Measurements from ENCODE around the gene MBP.
"Not testable (repeated sequence)": the region's sequence is repeated elsewhere in the genome, so short reads cannot be mapped to it uniquely, and the experiment has no call there.

The MBP gene

DNA sequence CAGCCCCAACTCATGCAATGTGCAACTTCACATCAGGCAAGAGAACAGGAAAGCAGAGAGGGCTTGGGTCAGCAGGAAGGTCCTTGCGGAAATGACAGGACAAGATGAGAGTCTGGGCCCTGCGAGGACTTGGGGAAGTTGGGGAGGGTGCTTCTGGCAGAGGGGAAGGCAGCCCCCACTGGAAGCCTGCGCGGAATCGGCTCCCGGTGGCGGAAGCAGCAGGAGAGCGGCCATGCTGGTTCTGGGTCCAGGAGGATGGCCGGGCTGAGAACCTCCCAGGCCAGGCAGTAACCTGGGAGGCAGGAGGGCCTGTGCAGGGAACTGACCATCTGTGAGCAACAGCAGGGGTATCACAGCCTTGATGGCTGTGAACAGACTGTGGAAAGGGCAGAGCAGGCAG is 112.9 kb downstream of the MBP start:
- Mint-ChIP-seq H3K4me3 (no peak overlapping the region), H3K9me3 (no peaks in the 10 kb centered on the region), H3K4me1 (peaks cover 32% of the 10 kb centered on the region), H3K27me3 (no peaks in the 10 kb centered on the region), H3K27ac (peak overlapping the region; percentile 41), H3K36me3 (peaks cover 9% of the 10 kb centered on the region)

DNA sequence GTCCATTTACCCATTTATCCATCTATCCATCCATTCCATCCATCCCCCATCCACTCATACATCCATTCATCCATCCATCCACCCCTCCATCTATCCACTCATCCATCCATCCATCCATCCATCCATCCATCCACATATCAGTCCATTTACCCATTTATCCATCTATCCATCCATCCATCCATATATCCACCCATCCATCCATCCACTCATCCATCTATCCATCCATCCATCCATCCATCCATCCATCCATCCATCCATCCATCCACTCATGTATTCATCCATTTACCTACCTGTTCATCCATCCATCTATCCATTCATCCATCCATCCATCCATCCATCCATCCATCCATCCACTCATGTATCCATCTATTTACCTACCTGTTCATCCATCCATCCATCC is 113.9 kb downstream of the MBP start:
- not testable (repeated sequence) for H3K27me3 Mint-ChIP-seq, H3K36me3 Mint-ChIP-seq, H3K4me3 Mint-ChIP-seq, H3K9me3 Mint-ChIP-seq
- peak overlapping the region; percentile 69 for H3K27ac Mint-ChIP-seq
- peaks cover 27% of the 10 kb centered on the region for H3K4me1 Mint-ChIP-seq

DNA sequence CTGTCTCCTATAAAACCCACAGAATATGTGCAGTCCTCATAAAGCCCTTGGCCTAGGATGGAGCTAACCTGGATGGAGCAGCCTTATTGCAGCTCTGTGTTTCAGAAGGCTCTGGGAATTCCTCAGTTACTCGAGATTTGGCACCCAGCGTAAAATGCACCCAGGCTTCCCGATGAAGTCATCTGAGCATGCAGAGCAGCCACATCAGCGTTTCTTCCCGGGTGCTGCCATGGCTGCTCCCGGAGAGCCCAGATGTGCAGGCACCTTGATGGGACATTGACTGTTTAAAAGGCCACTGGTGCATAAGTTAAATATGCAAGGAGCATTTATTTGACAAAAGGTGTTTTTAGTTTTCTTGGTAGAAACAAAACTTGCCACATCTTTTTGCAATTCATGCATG is 115.2 kb downstream of the MBP start:
- Mint-ChIP-seq H3K4me3 (no peak overlapping the region), H3K36me3 (peaks cover 11% of the 10 kb centered on the region), H3K9me3 (no peaks in the 10 kb centered on the region), H3K27ac (no peak overlapping the region), H3K27me3 (no peaks in the 10 kb centered on the region), H3K4me1 (peaks cover 26% of the 10 kb centered on the region)

DNA sequence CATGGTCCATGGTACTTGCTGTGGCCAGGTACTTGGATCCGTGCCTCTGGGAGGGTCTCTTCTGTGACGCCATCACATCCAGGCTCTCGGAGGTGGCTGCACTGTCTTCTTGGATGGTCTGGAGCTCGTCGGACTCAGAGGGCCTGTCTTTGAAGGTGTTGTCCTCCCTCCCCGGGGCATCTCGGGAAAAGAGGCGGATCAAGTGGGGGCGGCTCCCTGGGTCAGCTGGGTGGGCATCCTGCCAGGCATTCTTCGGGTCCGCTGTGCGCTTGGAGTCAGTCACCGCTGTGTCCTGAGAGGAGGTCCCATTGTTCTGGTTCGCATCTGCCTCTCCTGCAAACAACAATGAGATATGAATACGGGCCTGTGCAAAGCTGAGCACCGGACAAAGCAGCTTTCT is 115.6 kb downstream of the MBP start:
- Mint-ChIP-seq H3K4me3 (no peak overlapping the region), H3K27me3 (no peaks in the 10 kb centered on the region), H3K27ac (no peak overlapping the region), H3K9me3 (no peaks in the 10 kb centered on the region), H3K4me1 (peaks cover 26% of the 10 kb centered on the region), H3K36me3 (peaks cover 11% of the 10 kb centered on the region)

DNA sequence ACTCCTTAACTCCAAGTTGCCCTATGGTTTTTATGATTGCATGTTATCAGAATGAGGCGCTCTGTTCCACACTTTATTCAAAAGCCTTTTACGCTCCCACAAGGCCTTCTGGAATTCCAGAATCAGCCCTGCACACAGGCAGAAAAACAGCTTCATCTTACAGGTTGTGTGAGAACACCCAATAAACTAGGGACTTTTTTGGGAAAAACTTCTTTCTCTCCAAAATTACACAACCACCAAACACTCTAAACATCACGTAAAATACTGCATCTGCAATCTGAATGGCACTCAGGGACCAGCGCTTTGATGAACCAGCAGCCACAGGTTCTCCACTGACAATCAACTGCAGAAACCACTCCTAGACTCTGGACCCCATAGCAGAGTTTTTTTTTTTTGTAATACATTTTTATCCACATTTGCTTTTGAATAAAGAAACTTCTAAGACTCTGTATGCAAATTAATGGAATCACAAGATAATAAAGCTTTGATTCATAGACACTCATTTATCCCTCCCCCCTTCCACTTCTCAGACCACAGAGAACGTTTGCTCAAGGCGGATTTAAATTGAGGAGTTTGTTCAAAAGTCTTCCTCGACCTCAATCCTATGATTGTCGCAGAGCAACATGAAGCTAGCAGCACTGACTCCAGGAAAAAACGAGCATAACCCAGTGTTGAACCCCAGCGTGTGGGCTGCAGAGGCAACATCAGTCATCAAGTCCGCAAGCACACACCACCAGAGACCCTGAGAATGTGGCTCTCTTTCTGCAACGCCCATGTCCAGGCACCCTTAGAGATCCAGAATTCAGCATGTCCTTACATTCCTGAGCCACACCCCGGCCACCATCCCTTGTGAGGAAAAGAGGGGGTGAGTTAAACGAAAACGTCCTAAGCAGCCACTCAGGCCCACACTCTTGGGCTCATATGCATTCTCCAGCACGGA is 116.5 kb downstream of the MBP start:
- Mint-ChIP-seq H3K4me1 (peaks cover 26% of the 10 kb centered on the region), H3K27ac (peak overlapping the region; percentile 19), H3K4me3 (no peak overlapping the region), H3K27me3 (no peaks in the 10 kb centered on the region), H3K36me3 (peaks cover 11% of the 10 kb centered on the region), H3K9me3 (no peaks in the 10 kb centered on the region)

DNA sequence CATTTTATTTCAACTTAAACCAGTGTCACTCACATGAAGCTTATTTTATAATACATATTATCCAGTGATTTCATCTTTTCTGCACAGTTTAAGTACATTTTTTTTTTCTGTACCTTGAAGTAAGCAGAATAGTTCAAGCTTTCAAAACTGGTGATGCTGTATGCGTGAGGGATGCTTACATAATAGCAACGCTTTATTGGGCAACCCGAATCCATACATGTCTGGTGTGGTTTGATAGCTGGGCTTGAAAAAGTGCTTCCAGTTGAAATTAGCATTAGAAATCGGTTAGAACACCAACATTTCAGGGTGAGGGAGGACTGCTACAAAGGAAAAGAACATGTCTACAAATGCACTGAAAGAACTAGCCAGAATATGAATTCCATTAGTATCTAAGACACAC is 117.4 kb downstream of the MBP start:
- H3K4me3 Mint-ChIP-seq, result no peak overlapping the region
- H3K4me1 Mint-ChIP-seq, result peaks cover 26% of the 10 kb centered on the region
- no peaks in the 10 kb centered on the region for H3K27me3 Mint-ChIP-seq
- H3K27ac Mint-ChIP-seq, result no peak overlapping the region
- H3K36me3 Mint-ChIP-seq, result peaks cover 11% of the 10 kb centered on the region
- no peaks in the 10 kb centered on the region for H3K9me3 Mint-ChIP-seq

DNA sequence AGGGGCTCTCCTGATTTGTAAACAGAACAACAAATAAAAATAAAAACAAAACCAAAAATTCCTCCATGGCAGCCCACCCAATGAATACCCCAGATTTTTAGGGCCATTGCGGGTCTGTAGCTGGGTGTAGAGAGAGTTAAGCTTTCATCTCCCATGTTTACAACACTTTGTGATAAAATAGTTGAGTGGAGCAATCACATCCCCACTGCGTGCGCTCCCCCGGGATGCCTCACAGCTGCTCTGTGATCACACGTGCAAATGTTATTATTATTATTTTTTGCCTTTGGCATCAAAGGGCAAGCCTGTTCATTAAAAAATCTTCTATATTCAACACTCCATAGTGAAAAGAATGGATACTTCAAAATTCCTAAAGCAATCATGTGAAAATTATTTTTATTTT is 118.0 kb downstream of the MBP start:
- Mint-ChIP-seq H3K36me3 (peaks cover 9% of the 10 kb centered on the region), H3K9me3 (no peaks in the 10 kb centered on the region), H3K4me3 (no peak overlapping the region), H3K27ac (no peak overlapping the region), H3K27me3 (no peaks in the 10 kb centered on the region), H3K4me1 (peaks cover 21% of the 10 kb centered on the region)

DNA sequence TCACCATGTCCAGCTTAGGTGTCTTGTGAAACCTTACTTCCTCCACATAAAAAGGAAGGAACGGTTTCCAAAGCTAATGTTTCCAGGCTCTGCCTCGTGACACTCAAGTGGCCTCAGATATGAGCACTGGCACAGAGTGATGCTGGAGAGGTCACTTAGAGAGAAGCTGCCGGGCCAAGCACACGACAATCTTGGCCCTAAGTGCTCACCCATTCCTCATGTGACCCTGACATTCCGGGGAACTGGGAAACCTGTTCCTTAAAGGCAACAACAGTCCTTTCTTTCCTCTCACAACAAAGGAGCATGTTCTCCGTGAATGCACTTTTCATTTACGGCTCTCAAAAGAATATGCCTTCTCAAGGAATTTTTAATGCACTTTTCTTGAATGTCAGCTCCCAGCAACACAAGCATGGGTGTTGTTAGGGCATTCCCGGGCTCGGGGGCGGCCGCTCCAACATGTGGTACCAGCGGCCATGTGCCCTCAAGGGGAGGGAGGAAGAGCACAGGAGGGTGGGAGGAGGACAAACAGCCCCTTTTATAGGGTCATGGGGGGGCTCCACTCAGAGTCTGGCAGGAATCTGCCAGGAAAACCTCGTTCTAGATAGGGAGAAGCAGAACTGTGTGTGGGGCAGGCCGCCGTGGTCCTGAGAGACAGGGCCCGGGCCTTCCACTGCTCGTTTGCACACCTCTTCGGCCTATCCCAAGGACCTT is 118.6 kb downstream of the MBP start:
- Mint-ChIP-seq H3K4me1 (peaks cover 15% of the 10 kb centered on the region), H3K4me3 (no peak overlapping the region), H3K36me3 (peaks cover 5% of the 10 kb centered on the region), H3K9me3 (no peaks in the 10 kb centered on the region), H3K27ac (no peak overlapping the region), H3K27me3 (no peaks in the 10 kb centered on the region)

DNA sequence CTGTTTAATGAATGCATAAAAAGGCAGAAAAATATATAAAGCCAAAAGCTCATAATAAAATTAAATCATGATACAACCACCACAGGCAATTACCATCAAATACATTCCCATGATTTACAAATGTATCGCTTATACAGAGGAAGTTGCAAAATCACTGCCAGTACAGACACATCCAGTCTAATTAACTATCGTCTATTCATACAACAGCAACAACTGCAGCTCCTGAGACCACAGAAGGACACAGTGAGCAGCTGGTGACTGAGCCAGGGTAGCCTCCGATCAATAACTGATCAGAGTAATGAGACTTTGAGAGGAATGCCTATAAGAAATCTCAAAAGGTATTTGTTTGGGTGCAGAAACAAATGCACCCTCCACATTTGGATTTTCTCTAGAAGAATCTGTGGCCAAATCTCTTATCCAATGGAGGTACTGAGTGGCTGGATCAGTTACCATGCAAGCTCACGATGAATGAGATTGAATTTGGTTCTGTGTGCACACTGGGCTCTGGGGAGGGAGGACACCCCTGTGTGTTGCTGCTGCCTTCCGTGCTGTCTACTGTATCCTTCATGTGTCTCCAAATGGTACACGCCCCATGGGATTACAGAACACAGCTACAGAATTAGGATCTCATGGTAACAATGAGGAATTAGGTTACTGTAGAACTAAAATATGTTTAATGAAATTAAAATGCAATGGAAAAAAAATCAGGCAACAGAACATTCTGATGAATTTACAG is 119.6 kb downstream of the MBP start:
- peak overlapping the region; percentile 23 for H3K27ac Mint-ChIP-seq
- H3K9me3 Mint-ChIP-seq, result no peaks in the 10 kb centered on the region
- H3K4me1 Mint-ChIP-seq, result peaks cover 10% of the 10 kb centered on the region
- no peaks in the 10 kb centered on the region for H3K27me3 Mint-ChIP-seq
- peaks cover 3% of the 10 kb centered on the region for H3K36me3 Mint-ChIP-seq
- H3K4me3 Mint-ChIP-seq, result no peak overlapping the region

DNA sequence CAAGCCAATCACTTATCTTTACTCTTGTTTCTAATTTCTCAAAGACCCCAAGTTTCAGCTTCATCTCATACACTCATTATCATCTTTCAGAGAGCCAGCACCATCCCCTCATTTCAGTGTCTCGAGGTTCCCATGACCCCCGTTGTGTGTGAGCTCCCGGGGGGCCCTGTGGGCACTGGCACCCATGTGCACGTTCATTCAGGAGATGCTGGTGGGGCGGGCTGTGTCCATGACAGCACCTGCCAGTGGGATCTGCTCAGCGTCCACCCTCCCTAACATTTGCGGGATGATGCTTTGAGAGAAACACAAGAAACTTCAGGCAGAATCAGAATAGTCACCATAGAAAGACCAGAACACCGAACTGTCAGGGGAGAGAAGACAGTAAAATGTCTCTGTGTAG is 120.5 kb downstream of the MBP start:
- no peaks in the 10 kb centered on the region for H3K27me3 Mint-ChIP-seq
- no peak overlapping the region for H3K27ac Mint-ChIP-seq
- H3K4me3 Mint-ChIP-seq, result no peak overlapping the region
- peaks cover 3% of the 10 kb centered on the region for H3K36me3 Mint-ChIP-seq
- H3K9me3 Mint-ChIP-seq, result no peaks in the 10 kb centered on the region
- peaks cover 10% of the 10 kb centered on the region for H3K4me1 Mint-ChIP-seq

DNA sequence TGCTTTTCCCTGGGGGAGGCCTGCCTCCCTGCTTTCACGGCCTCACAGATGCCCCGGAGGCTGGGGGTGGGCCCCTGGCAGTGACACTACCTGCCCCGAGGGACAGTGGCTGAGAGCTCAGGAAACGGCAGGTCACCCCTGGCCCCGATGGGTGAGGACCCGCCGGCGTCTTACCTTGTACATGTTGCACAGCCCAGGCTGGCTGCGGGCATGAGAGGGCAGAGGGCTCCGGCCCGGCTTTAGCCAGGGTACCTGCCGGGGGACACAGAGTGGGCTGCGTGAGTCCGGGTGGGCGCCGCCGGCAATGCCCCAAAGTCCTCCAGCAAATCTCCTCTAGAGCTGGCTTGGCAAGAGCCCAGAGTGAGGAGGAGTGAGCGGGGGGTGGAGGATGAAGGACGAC is 122.9 kb downstream of the MBP start:
- Mint-ChIP-seq H3K27me3 (no peaks in the 10 kb centered on the region), H3K9me3 (no peaks in the 10 kb centered on the region), H3K4me3 (no peak overlapping the region), H3K27ac (peak overlapping the region; percentile 82), H3K36me3 (peaks cover 3% of the 10 kb centered on the region), H3K4me1 (peaks cover 19% of the 10 kb centered on the region)

DNA sequence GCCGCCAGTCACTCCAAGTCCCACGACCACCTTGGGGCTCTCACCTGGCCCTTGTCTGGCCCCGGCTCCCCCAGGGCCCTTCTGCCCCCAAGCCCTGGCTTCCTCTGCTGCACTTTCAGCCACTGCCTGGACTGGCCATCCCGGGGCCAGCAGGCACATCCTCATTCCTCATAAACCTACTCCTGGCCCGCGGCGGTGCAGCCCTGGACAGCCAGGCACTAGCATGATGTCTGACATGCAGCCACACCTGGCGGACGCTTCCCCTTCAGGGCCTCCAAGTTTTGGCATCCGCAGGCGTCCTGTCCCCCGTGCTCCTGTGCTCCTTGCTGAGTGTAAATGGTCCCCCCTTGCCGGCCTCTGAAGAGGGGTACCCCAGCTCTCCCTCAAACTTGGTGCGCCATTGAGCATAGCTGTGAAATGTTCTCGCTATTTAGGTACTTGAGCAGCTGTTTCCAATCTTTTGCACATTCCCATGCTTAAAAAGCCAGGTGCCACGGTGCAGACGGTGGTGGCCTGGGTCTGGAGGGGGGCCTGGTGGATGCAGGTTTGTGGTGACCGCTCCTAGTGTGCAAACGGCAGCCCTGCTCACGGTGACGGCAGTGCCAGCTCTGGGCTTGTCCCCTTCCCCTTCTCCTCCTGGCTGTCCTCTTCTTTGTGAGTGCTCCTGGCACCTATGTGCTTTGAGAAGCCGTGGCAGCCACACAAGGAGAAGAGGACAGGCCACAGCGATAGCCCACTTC is 123.8 kb downstream of the MBP start:
- Mint-ChIP-seq H3K4me1 (peaks cover 25% of the 10 kb centered on the region), H3K36me3 (peaks cover 3% of the 10 kb centered on the region), H3K27ac (no peak overlapping the region), H3K4me3 (no peak overlapping the region), H3K9me3 (no peaks in the 10 kb centered on the region), H3K27me3 (no peaks in the 10 kb centered on the region)

DNA sequence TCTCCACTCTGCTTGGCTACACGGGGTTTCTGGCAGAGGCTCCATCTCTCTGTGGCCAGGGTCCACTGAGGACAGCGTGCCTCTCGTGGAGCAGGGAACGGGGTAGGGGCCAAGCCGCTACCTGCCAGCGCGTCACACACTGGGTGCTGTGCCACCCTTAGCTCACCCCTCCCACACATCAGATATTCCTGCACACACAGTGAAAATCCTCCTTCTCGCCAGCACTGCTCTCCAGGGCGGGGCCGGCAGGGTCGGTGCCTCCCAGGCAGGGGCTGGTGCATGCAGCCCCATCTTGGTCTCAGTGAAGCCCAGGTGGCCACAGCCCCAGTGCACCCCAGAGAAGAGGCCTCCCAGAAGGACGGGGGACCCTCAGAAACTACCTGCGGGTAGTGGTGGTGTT is 124.6 kb downstream of the MBP start:
- Mint-ChIP-seq H3K4me3 (no peak overlapping the region), H3K4me1 (peaks cover 20% of the 10 kb centered on the region), H3K27ac (no peak overlapping the region), H3K36me3 (no peaks in the 10 kb centered on the region), H3K27me3 (no peaks in the 10 kb centered on the region), H3K9me3 (no peaks in the 10 kb centered on the region)

DNA sequence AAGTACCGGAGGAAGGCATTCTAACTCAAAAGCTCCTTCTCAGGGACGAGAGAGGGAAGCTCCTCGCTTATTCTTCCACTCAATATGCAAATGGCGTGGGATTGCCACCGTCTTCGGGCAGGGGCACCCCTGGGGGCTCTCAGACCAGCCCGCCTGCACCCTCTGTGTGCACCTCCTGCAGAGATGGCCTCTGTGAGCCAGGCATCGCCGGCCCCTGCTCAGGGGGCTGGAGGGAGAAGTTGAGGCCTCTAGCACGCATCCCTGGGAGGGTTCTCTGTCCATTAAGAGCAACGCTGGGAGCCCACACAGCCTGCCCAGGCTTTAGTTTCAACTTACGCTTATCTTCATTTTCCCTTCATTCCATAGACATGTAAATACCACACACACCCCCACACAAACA is 125.3 kb downstream of the MBP start:
- no peaks in the 10 kb centered on the region for H3K27me3 Mint-ChIP-seq
- no peak overlapping the region for H3K27ac Mint-ChIP-seq
- no peak overlapping the region for H3K4me3 Mint-ChIP-seq
- H3K4me1 Mint-ChIP-seq, result peaks cover 20% of the 10 kb centered on the region
- H3K36me3 Mint-ChIP-seq, result no peaks in the 10 kb centered on the region
- H3K9me3 Mint-ChIP-seq, result no peaks in the 10 kb centered on the region
